CD4-positive, alpha-beta T cell treated with Interleukin-17A for 4 hours (primary cell): ENCODE data around the gene ZNF280A.

ENCODE experiments used
- DNase-seq: peaks from one replicate; pipeline ENCODE4 v3.0.0-alpha.2; 2020; ENCODE audit warnings: mixed read lengths

ZNF280A gene

DNA sequence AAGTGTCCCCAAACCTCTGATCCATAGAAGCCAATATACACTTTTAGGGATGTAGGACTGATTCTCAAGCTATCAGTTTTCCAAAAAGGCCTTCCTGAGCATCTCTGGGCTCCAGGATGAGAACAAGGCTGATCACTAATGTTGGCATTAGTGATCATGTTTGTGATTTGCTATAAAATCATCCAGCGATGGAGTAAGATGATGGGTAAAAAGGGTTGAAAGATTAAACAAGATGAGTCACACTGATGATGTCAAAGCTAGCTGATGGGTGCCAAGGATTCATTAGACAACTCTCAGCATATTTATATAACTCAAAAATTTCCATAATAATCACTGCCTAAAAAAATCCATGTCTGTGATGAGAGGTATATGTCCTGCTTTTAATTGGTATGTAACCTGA is 54.3 kb downstream of the ZNF280A start:
- DNase-seq: no peak

DNA sequence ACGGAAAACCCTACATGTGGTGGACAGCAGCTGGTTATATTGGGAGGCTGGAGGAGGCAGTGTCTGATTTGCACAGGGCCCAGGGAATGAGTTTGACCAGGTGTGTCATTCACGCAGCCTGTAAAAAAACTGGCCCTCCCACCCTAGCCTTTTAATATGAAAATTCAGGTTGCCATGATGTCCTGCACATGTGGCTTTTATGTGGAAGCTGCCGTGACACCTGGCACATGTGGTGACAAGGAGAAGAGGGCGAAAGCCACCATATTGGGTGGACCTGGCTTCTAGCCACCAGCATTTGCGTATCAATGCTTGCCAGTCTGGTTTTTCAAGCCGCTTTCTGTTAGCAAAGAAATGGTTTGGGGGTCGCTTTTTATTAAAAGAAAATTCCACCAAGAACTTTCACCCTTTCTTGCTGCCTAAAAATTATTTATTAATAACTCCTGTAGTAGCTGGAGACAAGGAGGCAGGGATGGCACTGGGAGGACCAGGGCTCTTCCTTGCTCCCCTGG is 54.9 kb downstream of the ZNF280A start:
- DNase-seq: no peak

DNA sequence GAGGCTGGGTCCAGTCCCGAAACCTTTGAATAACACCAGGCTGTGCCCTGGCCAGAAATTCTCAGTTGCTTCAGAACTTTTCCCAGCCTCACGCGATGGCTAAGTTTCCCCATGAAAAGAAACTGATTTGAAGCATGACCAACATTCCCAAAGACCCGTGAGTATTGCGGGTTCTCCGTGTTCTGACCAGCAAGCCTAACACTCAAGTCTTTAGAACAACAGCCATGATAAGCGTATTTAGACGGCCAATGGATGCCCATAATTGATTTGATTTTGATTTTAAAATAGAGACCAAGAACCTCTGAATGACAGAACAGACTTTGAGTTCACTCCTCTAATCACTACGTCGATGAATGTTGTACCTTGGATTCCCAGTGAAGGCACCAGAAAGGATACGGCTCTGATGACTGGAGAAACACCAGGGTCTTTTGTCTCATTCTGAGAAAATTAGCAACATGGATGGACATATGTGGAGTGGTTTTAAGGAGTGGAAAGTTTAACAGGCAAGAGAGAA is 55.5 kb downstream of the ZNF280A start:
- no peak for DNase-seq

GRCh38 chr22:22463855-22464540 is 56.1 kb downstream of the ZNF280A start:
- DNase-seq: peak; percentile 57
